Pancreas (tissue), 10 donors: ENCODE results near the gene GYPB. TPM values are rescaled to one million over a fixed set of nuclear protein-coding genes. Genes with fewer than 3 reads are reported as not detected.
"Not testable (repeated sequence)": the region's sequence is repeated elsewhere in the genome, so short reads cannot be mapped to it uniquely, and the experiment has no call there.

ENCODE experiments used
- ATAC-seq, 4 donors: fragments of 200-7000 bp; cut with Tn5 transposase; one replicate each; pipeline versions ENCODE4 v1.8.0 to v1.9.1; 2020; ENCODE audit warnings: mild to moderate bottlenecking in 4 of 4, moderate library complexity in 4 of 4
- DNase-seq, 6 donors: peaks; one replicate each; pipeline ENCODE4 v3.0.0-alpha.2; 2020
- FAIRE-seq: peaks from 2 replicates; lab custom pipeline; 2012; peaks lifted over from hg19 to GRCh38; lab: Jason Lieb, UNC
- H3K27ac ChIP-seq, 4 donors: fragments of 200-600 bp; sonication (generic); 1 replicate in 3 of 4; 2 replicates in 1 of 4; pipeline versions ENCODE4 v1.5.0 to v1.8.0; 2020
- H3K27me3 ChIP-seq, 4 donors: fragments of 200-600 bp; one replicate each; pipeline ENCODE4 v1.8.0; 2021
- H3K36me3 ChIP-seq, 3 donors: fragments of 200-600 bp; sonication (generic) in 1 of 3; one replicate each; pipeline versions ENCODE4 v1.5.0 to v1.8.0; 2020 to 2021
- H3K4me1 ChIP-seq, 3 donors: fragments of 200-600 bp; one replicate each; pipeline ENCODE4 v1.8.0; 2021
- H3K4me3 ChIP-seq, 4 donors: fragments of 200-600 bp; sonication (generic) in 2 of 4; one replicate each; pipeline versions ENCODE4 v1.5.0 to v1.8.0; 2020 to 2021
- H3K9me3 ChIP-seq, 4 donors: fragments of 200-600 bp; one replicate each; pipeline ENCODE4 v1.8.0; 2021
- CTCF ChIP-seq, 4 donors: fragments of 200-600 bp; sonication (generic) in 3 of 4; IDR thresholded peaks; one replicate each; pipeline versions ENCODE4 v1.5.0 to v1.8.0; 2021; ENCODE audit warnings: antibody characterized with exemption in 4 of 4
- WGBS, 2 donors: extraction: QIAGEN DNeasy Blood & Tissue Kit; methylation state at CpG; one replicate each; pipeline ENCODE4 v1.1.7; 2013; 5-methylcytosine and 5-hydroxymethylcytosine counted together
- intact Hi-C, 3 donors: fragments of 100-400 bp; cut with DNase I; formaldehyde crosslinking; loops; one replicate each; pipeline versions ENCODE4 v1.11.1 to v1.14.2; 2022
- polyA plus RNA-seq, 2 donors: library from polyadenylated mRNA; stranded (reverse); fragments of 200-250 nt; gene quantifications; one replicate each; pipeline ENCODE4 v1.2.3, GENCODE V29; 2013
- total RNA-seq, 6 donors: library from RNA; stranded (reverse); fragmentation: NEBNext Ultra II Directional in 4 of 6; extraction: Animal tissue kit (Norgen Biotek cat#: 25700) in 4 of 6; gene quantifications; one replicate each; pipeline versions ENCODE4 v1.2.1 to v1.2.4, GENCODE V29; 2021 to 2023
- donor health status: healthy with polysubstance abuse.
- donor health status: DM: no; HTN: no; CAD: no; lungs with moderate emphysema.
- donor health status: DM: no; HTN: no; CAD: no.
- donor health status: control.
- donor health status: control.
- donor health status: Bipolar disorder and iron deficiency.
- donor health status: DM: yes; HTN: yes; CAD: no.
- donor health status: DM: no; HTN: no; CAD: no.
- donor health status: DM: no; HTN: no; CAD: no.
- donor health status: DM: yes; HTN: yes; CAD: no.

The GYPB gene
- total and polyA plus RNA-seq, 8 donors: not detected

- intact Hi-C loops: no loop called here
- TF ChIP-seq CTCF (IDR thresholded peaks at IDR 0.05): no peak
- WGBS, 2 donors: 60 to 74% methylated on average over 2 of the region's 2 CpGs
- no peaks in the 10 kb centered on the region for H3K27me3 ChIP-seq
- no peaks in the 10 kb centered on the region for H3K36me3 ChIP-seq
- no peaks in the 10 kb centered on the region for H3K4me1 ChIP-seq
- ATAC-seq (no peak), FAIRE-seq (no peak), DNase-seq (no peak)
- H3K27ac ChIP-seq: no peak overlapping the region
- no peak overlapping the region for H3K4me3 ChIP-seq
- no peaks in the 10 kb centered on the region for H3K9me3 ChIP-seq
Measured at GRCh38 chr4:144014808-144015207, 4.4 kb downstream of the GYPB start.

- DNase-seq, H3K9me3 ChIP-seq, H3K27me3 ChIP-seq, H3K4me3 ChIP-seq, H3K27ac ChIP-seq, intact Hi-C loops, FAIRE-seq, ATAC-seq, H3K36me3 ChIP-seq, H3K4me1 ChIP-seq: not testable (repeated sequence)
- 78 to 88% methylated on average over 3 of the region's 3 CpGs for WGBS, 2 donors
Measured at GRCh38 chr4:144008602-144009001, 10.6 kb downstream of the GYPB start.

- intact Hi-C loops, H3K27ac ChIP-seq, FAIRE-seq, H3K9me3 ChIP-seq, DNase-seq, H3K4me1 ChIP-seq, H3K4me3 ChIP-seq, ATAC-seq, H3K27me3 ChIP-seq, H3K36me3 ChIP-seq: not testable (repeated sequence)
- 63 to 77% methylated on average over 1 of the region's 1 CpG for WGBS, 2 donors
Measured at GRCh38 chr4:144007960-144008359, 11.2 kb downstream of the GYPB start.

GRCh38 chr4:144006200-144006803, 12.9 kb downstream of the GYPB start:
- H3K27me3 ChIP-seq, FAIRE-seq, DNase-seq, H3K4me3 ChIP-seq, H3K36me3 ChIP-seq, ATAC-seq, intact Hi-C loops, H3K4me1 ChIP-seq, H3K9me3 ChIP-seq, H3K27ac ChIP-seq: not testable (repeated sequence)
- 64% methylated on average over 2 of the region's 2 CpGs for WGBS, 2 donors

GRCh38 chr4:144005558-144005953, 13.6 kb downstream of the GYPB start:
- DNase-seq, intact Hi-C loops, H3K27me3 ChIP-seq, ATAC-seq, H3K9me3 ChIP-seq, H3K4me3 ChIP-seq, H3K36me3 ChIP-seq, H3K4me1 ChIP-seq, FAIRE-seq, H3K27ac ChIP-seq: not testable (repeated sequence)

GRCh38 chr4:144004868-144005557, 14.2 kb downstream of the GYPB start:
- not testable (repeated sequence) for H3K27ac ChIP-seq, FAIRE-seq

GRCh38 chr4:144003890-144004265, 15.3 kb downstream of the GYPB start:
- H3K27me3 ChIP-seq, H3K36me3 ChIP-seq, FAIRE-seq, H3K9me3 ChIP-seq, intact Hi-C loops, ATAC-seq, H3K27ac ChIP-seq, H3K4me1 ChIP-seq, H3K4me3 ChIP-seq, DNase-seq: not testable (repeated sequence)

More at GRCh38 chr4:144004868-144005557, 14.2 kb downstream of the GYPB start:
- H3K9me3 ChIP-seq, H3K4me1 ChIP-seq, ATAC-seq, H3K4me3 ChIP-seq, intact Hi-C loops, DNase-seq, H3K27me3 ChIP-seq, H3K36me3 ChIP-seq: not testable (repeated sequence)
- 73 to 88% methylated on average over 4 of the region's 4 CpGs for WGBS, 2 donors

GRCh38 chr4:144003205-144003889, 15.8 kb downstream of the GYPB start:
- intact Hi-C loops, H3K4me3 ChIP-seq, H3K36me3 ChIP-seq, H3K9me3 ChIP-seq, FAIRE-seq, H3K4me1 ChIP-seq, H3K27me3 ChIP-seq, ATAC-seq, DNase-seq, H3K27ac ChIP-seq: not testable (repeated sequence)
- WGBS, 2 donors: 53 to 56% methylated on average over 2 of the region's 2 CpGs

GRCh38 chr4:144000331-144000995, 18.7 kb downstream of the GYPB start:
- ATAC-seq, H3K9me3 ChIP-seq, H3K36me3 ChIP-seq, intact Hi-C loops, H3K27me3 ChIP-seq, DNase-seq, H3K4me1 ChIP-seq, H3K27ac ChIP-seq, FAIRE-seq, H3K4me3 ChIP-seq: not testable (repeated sequence)
- 58 to 61% methylated on average over 6 of the region's 6 CpGs for WGBS, 2 donors

GRCh38 chr4:143996193-143996592, 23.0 kb downstream of the GYPB start:
- H3K9me3 ChIP-seq, DNase-seq, ATAC-seq, H3K27me3 ChIP-seq, H3K36me3 ChIP-seq, intact Hi-C loops, FAIRE-seq, H3K4me1 ChIP-seq, H3K27ac ChIP-seq, H3K4me3 ChIP-seq: not testable (repeated sequence)
- WGBS, 2 donors: 63 to 72% methylated on average over 4 of the region's 4 CpGs

GRCh38 chr4:143991761-143992160, 27.4 kb downstream of the GYPB start:
- ATAC-seq, H3K27me3 ChIP-seq, H3K4me3 ChIP-seq, H3K9me3 ChIP-seq, H3K36me3 ChIP-seq, H3K27ac ChIP-seq, intact Hi-C loops, H3K4me1 ChIP-seq, DNase-seq, FAIRE-seq: not testable (repeated sequence)
- WGBS, 2 donors: no CpG with 5 or more reads among the region's 1 CpG
